Thyroid gland (tissue), 4 donors: ENCODE data around the gene ATXN7. TPM values are rescaled to one million over a fixed set of nuclear protein-coding genes. Genes with fewer than 3 reads are reported as not detected.

Experiments
- DNase-seq, 2 donors: peaks; one replicate each; pipeline ENCODE4 v3.0.0-alpha.2; 2019
- H3K27ac ChIP-seq, 3 donors: fragments of 200-600 bp; sonication (generic); 1 replicate in 2 of 3; 2 replicates in 1 of 3; pipeline ENCODE4 v1.5.1; 2016 to 2019; ENCODE audit warnings: mild to moderate bottlenecking in 1 of 3, moderate library complexity in 1 of 3
- H3K27me3 ChIP-seq: fragments of 200-600 bp; sonication (generic); one replicate; pipeline ENCODE4 v1.5.1; 2019
- H3K36me3 ChIP-seq, 2 donors: fragments of 200-600 bp; sonication (generic); one replicate each; pipeline ENCODE4 v1.5.1; 2016 to 2019
- H3K4me1 ChIP-seq, 2 donors: fragments of 200-600 bp; sonication (generic); one replicate each; pipeline ENCODE4 v1.5.1; 2017 to 2019
- H3K4me3 ChIP-seq, 3 donors: fragments of 200-600 bp; sonication (generic); replicated peaks in 1 of 3; 1 replicate in 2 of 3; 2 replicates in 1 of 3; pipeline ENCODE4 v1.5.1; 2016; ENCODE audit warnings: mild to moderate bottlenecking in 1 of 3
- H3K9me3 ChIP-seq: fragments of 200-600 bp; sonication (generic); one replicate; pipeline ENCODE4 v1.5.1; 2017
- CTCF ChIP-seq, 6 experiments: fragments of 200-600 bp in 3 of 6; fragments of 450-650 bp in 3 of 6; sonication (generic) in 3 of 6; IDR thresholded peaks; one replicate each; pipeline ENCODE4 v1.5.1; 2016 to 2019; ENCODE audit warnings: antibody characterized with exemption in 6 of 6, mild to moderate bottlenecking in 2 of 6, inconsistent platforms in 1 of 6, moderate library complexity in 1 of 6
- POLR2A ChIP-seq, 2 donors: fragments of 450-650 bp; IDR thresholded peaks; one replicate each; pipeline ENCODE4 v1.6.1; 2017; ENCODE audit warnings: antibody characterized with exemption in 2 of 2, mild to moderate bottlenecking in 2 of 2, moderate library complexity in 1 of 2
- WGBS, 2 donors: methylation state at CpG; one replicate each; pipeline ENCODE4 v1.1.5; 2017; 5-methylcytosine and 5-hydroxymethylcytosine counted together
- intact Hi-C: fragments of 100-400 bp; cut with DNase I; formaldehyde crosslinking; loops from one replicate; pipeline ENCODE4 v1.15.1; 2023
- total RNA-seq, 4 donors: library from RNA; depleted of rRNA; stranded (reverse); fragments of >200 nt; gene quantifications; one replicate each; pipeline ENCODE4 v1.2.3, GENCODE V29; 2016

Gene ATXN7
- total RNA-seq, 4 donors from 2014 or later, result 23.2 to 51.8 (median 33.8) TPM

GRCh38 chr3:63966871-63967270, 103.2 kb downstream of the ATXN7 start:
- 97% methylated on average over 1 of the region's 1 CpG for whole genome bisulfite sequencing, 2 donors
- TF ChIP-seq CTCF (IDR thresholded peaks at IDR 0.05) (no peak), POLR2A (IDR thresholded peaks at IDR 0.05) (no peak)
- DNase-seq, result no peak
- no peak overlapping the region for H3K4me3 ChIP-seq
- H3K4me1 ChIP-seq, result peaks cover 43 to 60% of the 10 kb centered on the region in 2 donors
- intact Hi-C loops, result no loop called here
- no peaks in the 10 kb centered on the region for H3K36me3 ChIP-seq
- H3K27ac ChIP-seq, result no peak overlapping the region
- no peaks in the 10 kb centered on the region for H3K9me3 ChIP-seq
- no peaks in the 10 kb centered on the region for H3K27me3 ChIP-seq

GRCh38 chr3:63967675-63968611, 104.3 kb downstream of the ATXN7 start:
- no peaks in the 10 kb centered on the region for H3K9me3 ChIP-seq
- TF ChIP-seq CTCF (IDR thresholded peaks at IDR 0.05), result no peak
- intact Hi-C loops, result no loop called here
- peak; percentile 84 to 89 for DNase-seq
- no peaks in the 10 kb centered on the region for H3K36me3 ChIP-seq
- H3K4me3 ChIP-seq, result no peak overlapping the region
- peaks cover 44 to 64% of the 10 kb centered on the region in 2 donors for H3K4me1 ChIP-seq
- no peaks in the 10 kb centered on the region for H3K27me3 ChIP-seq
- peak overlapping the region; percentile 14 to 44 (median 35) for H3K27ac ChIP-seq
- 12 to 15% methylated on average over 11 of the region's 11 CpGs for WGBS, 2 donors

GRCh38 chr3:63968612-63969350, 105.1 kb downstream of the ATXN7 start:
- WGBS, 2 donors, result 44 to 50% methylated on average over 3 of the region's 3 CpGs
- H3K27me3 ChIP-seq, result no peaks in the 10 kb centered on the region
- H3K36me3 ChIP-seq, result no peaks in the 10 kb centered on the region
- peaks cover 44 to 63% of the 10 kb centered on the region in 2 donors for H3K4me1 ChIP-seq
- peak overlapping the region; percentile 14 to 44 (median 35) for H3K27ac ChIP-seq
- TF ChIP-seq POLR2A (IDR thresholded peaks at IDR 0.05) (no peak), CTCF (IDR thresholded peaks at IDR 0.05) (no peak)
- H3K4me3 ChIP-seq, result no peak overlapping the region
- no peaks in the 10 kb centered on the region for H3K9me3 ChIP-seq
- no peak for DNase-seq
- intact Hi-C loops, result no loop called here

- no peak overlapping the region for H3K27ac ChIP-seq
- H3K36me3 ChIP-seq, result no peaks in the 10 kb centered on the region
- no peaks in the 10 kb centered on the region for H3K27me3 ChIP-seq
- 73 to 78% methylated on average over 2 of the region's 2 CpGs for WGBS, 2 donors
- H3K4me3 ChIP-seq, result no peak overlapping the region
- no peak for TF ChIP-seq POLR2A (IDR thresholded peaks at IDR 0.05)
- TF ChIP-seq CTCF (IDR thresholded peaks at IDR 0.05), result no peak
- no peak for DNase-seq
- intact Hi-C loops, result no loop called here
- no peaks in the 10 kb centered on the region for H3K9me3 ChIP-seq
- H3K4me1 ChIP-seq, result peaks cover 43 to 54% of the 10 kb centered on the region in 2 donors
Observed at GRCh38 chr3:63969876-63970275, 106.2 kb downstream of the ATXN7 start.
